GM18517 (cell line): ENCODE measurements around the gene ZNF780B.

ENCODE experiments used
- ATAC-seq: cut with Tn5 transposase; IDR thresholded peaks from one replicate; pipeline ENCODE4 v1.9.1; 2021; ENCODE audit warnings: mild to moderate bottlenecking, moderate library complexity; ENCODE audit not compliant: unreplicated experiment

ZNF780B gene

GRCh38 chr19:40055832-40056504, at the start of gene ZNF780B:
Gene ZNF780B, minus strand, starts transcription at chr19:40056231. Its CDS starts 5,899 bp downstream, at chr19:40050332.
- peak; percentile 71 for ATAC-seq

DNA sequence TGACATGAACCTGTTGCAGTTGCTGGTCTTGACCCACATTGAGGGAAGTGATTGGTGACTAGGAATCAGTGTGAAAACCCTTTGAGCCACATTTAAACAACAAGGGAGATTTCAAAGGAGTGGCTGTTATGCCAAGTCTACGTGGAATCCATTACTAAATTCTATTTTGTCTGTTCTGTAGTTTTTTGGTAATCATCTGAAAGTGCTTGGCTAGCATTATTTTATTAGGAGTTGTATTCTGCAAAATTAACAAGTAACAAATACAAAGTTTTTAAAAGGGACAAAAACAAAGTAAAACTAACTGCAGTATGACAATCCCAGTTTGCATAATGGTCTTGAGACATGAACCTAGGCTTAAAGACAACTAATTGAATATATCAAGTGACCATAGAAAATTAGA, 48.7 kb upstream of the ZNF780B start:
- ATAC-seq, result no peak

GRCh38 chr19:40103600-40103999, 47.6 kb upstream of the ZNF780B start:
- no peak for ATAC-seq

- no peak for ATAC-seq
Observed at GRCh38 chr19:40101813-40102212, 45.8 kb upstream of the ZNF780B start.

- ATAC-seq, result no peak
Observed at GRCh38 chr19:40093416-40093815, 37.4 kb upstream of the ZNF780B start.

- ATAC-seq, result no peak
Observed at GRCh38 chr19:40091205-40092129, 35.4 kb upstream of the ZNF780B start.

DNA sequence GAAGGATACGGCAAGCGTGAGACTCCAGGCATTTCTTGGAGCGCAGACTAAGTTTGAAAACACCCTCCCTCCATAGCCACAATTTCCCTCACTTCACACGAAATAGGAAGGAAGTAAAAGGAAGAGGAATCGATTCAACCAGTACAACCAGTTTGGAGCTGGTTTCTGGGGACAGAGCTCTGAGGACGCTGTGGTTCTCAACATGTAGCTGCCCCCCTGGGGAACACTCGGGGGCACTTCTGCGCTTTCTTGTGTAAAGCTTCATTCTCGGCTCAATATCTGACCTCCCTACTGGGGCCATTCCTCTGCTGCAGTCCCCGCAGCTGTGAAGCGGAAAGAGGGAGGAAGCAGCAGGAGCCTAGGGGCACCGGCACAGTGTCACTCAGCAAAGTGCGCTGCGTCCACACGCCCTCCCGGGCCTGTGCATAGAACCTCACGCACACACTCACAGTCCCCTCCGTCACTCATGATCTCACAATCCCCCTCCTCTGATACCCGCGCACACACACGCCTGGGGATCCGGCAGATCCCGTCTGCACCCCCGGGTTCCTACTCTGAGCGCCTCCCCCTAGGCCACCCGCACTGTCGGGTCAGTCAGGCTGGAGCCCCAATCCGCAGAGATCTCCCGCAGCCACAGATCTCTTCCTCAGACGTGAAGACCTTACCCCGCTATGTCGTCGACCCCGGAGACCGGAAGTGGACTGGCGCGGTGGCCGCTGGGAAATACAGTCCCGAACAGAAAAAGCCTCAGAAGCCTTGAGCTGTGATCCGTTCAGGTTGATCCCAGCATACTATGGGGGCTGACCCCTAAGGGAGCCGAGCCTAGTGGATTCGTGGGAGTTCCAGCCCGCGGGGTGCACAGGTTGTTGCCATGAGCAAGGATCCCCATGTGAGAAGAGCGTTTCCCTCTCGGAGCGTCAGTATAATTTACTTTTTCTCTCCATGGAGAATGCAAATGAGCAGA, 34.5 kb upstream of the ZNF780B start, which contains the start of gene ZNF780A:
Gene ZNF780A (minus strand): TSS at position 703 of the 964 bp plus-strand sequence. CDS start 6,190 bp downstream, outside the sequence.
- ATAC-seq, result peak; percentile 72

GRCh38 chr19:40089462-40089861, 33.4 kb upstream of the ZNF780B start:
- no peak for ATAC-seq

DNA sequence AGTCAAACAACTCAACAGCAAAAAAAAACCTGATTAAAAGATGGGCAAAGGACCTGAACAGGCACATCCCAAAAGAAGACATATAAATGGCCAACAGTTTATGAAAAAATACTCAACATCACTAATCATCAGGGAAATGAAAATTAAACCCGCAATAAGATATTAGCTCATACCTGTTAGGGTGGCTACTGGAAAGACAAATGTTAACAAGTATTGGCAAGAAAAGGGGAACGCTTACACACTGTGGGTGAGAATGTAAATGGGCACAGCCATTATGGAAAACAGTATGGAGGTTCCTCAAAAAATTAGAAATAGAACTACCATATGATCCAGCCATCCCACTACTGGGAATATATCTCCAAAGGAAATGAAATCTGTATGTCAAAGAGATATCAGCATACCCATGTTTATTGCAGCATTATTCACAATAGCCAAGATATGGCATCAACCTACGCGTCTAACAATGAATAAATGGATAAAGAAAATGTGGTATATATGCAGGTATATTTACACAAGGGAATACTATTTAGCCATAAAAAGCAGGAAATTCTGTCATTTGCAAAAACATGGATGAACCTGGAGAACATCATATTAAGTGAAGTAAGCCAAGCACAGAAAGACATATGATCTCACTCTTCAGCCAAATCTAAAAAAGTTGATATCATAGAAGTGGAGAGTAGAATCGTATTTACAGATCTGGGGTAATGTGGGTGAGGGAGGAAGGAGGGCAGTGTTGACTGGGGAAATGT, 32.4 kb upstream of the ZNF780B start:
- no peak for ATAC-seq

- no peak for ATAC-seq
Observed at GRCh38 chr19:40084948-40085347, 28.9 kb upstream of the ZNF780B start.

GRCh38 chr19:40081411-40081810, 25.4 kb upstream of the ZNF780B start:
- ATAC-seq, result no peak

DNA sequence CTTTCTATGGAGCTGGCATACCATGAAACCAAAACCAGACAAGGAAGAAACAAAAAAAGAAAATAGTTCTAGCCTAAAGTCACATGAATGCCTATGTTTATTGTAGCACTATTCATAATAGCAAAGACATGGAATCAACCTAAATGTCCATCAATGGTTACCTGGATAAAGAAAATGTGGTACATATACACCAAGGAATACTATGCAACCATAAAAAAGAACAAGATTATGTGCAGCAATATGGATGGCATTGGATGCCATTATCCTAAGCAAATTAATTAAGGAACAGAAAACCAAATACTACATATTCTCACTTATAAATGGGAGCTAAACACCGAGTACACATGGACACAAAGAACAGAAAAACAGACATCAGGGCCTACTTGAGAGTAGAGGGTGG, 24.3 kb upstream of the ZNF780B start:
- ATAC-seq, result no peak

DNA sequence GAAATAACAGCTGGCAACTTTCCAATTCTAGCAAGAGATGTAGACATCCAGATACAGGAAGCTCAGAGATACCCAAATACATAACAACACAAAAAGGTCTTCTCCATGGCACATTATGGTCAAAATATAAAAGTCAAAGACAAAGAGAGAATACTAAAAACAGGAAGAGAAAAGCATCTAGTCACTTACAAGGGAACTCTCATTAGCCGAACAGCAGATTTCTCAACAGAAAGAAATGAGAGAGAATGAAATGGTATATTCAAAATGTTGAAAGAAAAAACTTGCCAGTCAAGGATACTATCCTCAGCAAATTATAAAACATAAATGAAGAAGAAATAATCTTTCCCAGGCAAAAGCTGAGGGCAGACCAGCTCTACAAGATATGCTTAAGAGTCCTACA, 22.3 kb upstream of the ZNF780B start:
- ATAC-seq, result no peak

GRCh38 chr19:40070058-40070457, 14.0 kb upstream of the ZNF780B start:
- no peak for ATAC-seq

GRCh38 chr19:40059624-40060023, 3.6 kb upstream of the ZNF780B start:
- no peak for ATAC-seq

GRCh38 chr19:40057166-40057565, 1.1 kb upstream of the ZNF780B start:
- no peak for ATAC-seq

GRCh38 chr19:40056505-40056904, 474 bp upstream of the ZNF780B start:
- no peak for ATAC-seq

DNA sequence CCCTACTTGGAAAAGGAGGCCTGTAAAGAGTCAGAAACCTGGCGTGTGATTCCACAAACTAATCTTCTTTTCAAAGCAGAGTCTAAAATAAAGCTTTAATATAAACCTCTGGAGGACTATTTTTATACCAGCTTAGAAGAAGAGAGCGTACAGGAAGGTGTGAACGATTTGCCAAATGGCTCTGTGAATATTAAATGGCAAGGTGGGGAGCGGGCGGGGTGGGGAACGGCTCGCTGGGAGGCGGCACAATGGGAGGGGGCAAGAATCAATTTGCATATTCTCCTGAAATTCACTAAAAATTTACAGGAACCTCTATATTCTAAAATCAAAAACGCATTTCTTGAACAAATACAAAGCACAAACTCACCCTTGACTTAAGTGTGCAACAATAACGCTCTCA, 982 bp downstream of the ZNF780B start:
- ATAC-seq, result no peak

DNA sequence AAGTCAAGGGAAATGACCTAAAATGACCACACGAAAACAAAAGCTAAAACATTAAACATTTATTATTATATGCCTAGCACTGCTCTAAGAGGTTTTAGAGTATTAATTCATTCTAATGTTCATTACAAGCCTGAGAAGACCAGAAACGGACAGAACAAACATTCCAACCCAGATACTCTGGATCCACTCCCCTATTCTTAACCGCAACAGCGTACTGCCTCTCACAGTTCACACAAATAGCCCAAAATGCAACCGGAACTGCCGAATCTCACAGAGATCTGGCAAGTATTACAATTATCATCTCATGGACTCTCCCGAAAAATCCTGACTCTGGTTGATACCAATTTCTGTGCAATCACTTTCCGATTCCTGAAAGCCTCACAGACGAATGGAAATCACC, 1.4 kb downstream of the ZNF780B start:
- no peak for ATAC-seq

DNA sequence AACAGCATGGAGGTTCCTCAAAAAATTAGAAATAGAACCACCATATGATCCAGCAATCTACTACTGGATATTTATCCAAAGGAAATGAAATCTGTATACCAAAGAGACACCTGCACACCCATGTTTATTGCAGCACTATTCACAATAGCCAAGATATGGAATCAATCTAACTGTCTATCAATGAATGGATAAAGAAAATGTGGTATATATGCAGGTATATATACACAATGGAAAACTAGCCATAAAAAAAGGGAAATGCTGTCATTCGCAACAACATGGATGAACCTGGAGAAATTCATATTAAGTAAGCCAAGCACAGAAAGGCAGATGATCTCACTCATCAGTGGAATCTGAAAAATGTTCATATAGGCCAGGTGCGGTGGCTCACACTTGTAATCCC, 2.5 kb downstream of the ZNF780B start:
- no peak for ATAC-seq
